IMR-90 (cell line): ENCODE results near the gene PCOLCE2. TPM values are rescaled to one million over a fixed set of nuclear protein-coding genes. Genes with fewer than 3 reads are reported as not detected.

ENCODE experiments used
- ATAC-seq: fragments of 200-7000 bp; cut with Tn5 transposase; 2 replicates; pipeline ENCODE4 v1.9.1; 2020; ENCODE audit warnings: low read depth, mild to moderate bottlenecking, moderate library complexity
- BruUV-seq: library from RNA; stranded (reverse); fragments of 400-500 nt; replicated peaks from 2 replicates; lab custom pipeline; 2021; lab: Mats Ljungman, UMichigan
- CTCF ChIA-PET: fragments of 300-600 bp; formaldehyde crosslinking; extraction: SDS; loops from one replicate; lab custom pipeline; 2021; ENCODE audit warnings: antibody characterized with exemption; lab: Yijun Ruan, JAX
- POLR2A ChIA-PET: fragments of 300-600 bp; sonication (Branson Sonifier 250); formaldehyde crosslinking; loops from one replicate; lab custom pipeline; 2022; ENCODE audit warnings: antibody characterized with exemption; ENCODE audit not compliant: unreplicated experiment; lab: Charles Lee
- DNase-seq: peaks from one replicate; pipeline ENCODE4 v3.0.0; 2013
- H2AFZ ChIP-seq: replicated peaks from 2 replicates; pipeline ENCODE3; 2013; ENCODE audit warnings: low read length, mild to moderate bottlenecking; ENCODE audit not compliant: poor library complexity
- H2AK5ac ChIP-seq: 2 replicates; pipeline ENCODE4 v1.6.1; 2013; ENCODE audit warnings: low read depth, low read length, inconsistent platforms
- H2AK9ac ChIP-seq: replicated peaks from 2 replicates; pipeline ENCODE3; 2013; ENCODE audit warnings: mild to moderate bottlenecking, low read depth, low read length, moderate library complexity; ENCODE audit not compliant: poor library complexity
- H2BK120ac ChIP-seq: 2 replicates; pipeline ENCODE4 v1.6.1; 2013; ENCODE audit warnings: low read depth, low read length, inconsistent platforms
- H2BK15ac ChIP-seq: 3 replicates; pipeline ENCODE4 v1.6.1; 2013; ENCODE audit warnings: low read depth, low read length, inconsistent platforms
- H2BK20ac ChIP-seq: 2 replicates; pipeline ENCODE4 v1.6.1; 2013; ENCODE audit warnings: low read depth, mild to moderate bottlenecking, inconsistent platforms, low read length, moderate library complexity
- H2BK5ac ChIP-seq: 2 replicates; pipeline ENCODE4 v1.6.1; 2013; ENCODE audit warnings: mild to moderate bottlenecking, low read depth, low read length, inconsistent platforms; ENCODE audit not compliant: poor library complexity, severe bottlenecking
- H3K14ac ChIP-seq: replicated peaks from 2 replicates; pipeline ENCODE4 v1.6.1; 2013; ENCODE audit warnings: low read depth, low read length, inconsistent platforms
- H3K18ac ChIP-seq: 2 replicates; pipeline ENCODE4 v1.6.1; 2013; ENCODE audit warnings: low read depth, low read length, control low read depth
- H3K23ac ChIP-seq: 2 replicates; pipeline ENCODE4 v1.6.1; 2013; ENCODE audit warnings: low read depth, low read length, inconsistent platforms
- H3K27ac ChIP-seq: 2 replicates; pipeline ENCODE4 v1.5.1; 2013; ENCODE audit warnings: mild to moderate bottlenecking, control low read depth, low read length; ENCODE audit not compliant: insufficient read depth
- H3K27me3 ChIP-seq: 2 replicates; pipeline ENCODE4 v1.6.1; 2013; ENCODE audit warnings: low read length; ENCODE audit not compliant: control insufficient read depth, insufficient read depth
- H3K36me3 ChIP-seq: 2 replicates; pipeline ENCODE4 v1.6.1; 2013; ENCODE audit warnings: low read length, mixed read lengths; ENCODE audit not compliant: control insufficient read depth, insufficient read depth
- H3K4ac ChIP-seq: 2 replicates; pipeline ENCODE4 v1.6.1; 2013; ENCODE audit warnings: low read depth, low read length, inconsistent platforms
- H3K4me1 ChIP-seq: 2 replicates; pipeline ENCODE4 v1.6.1; 2013; ENCODE audit warnings: low read length, mixed read lengths; ENCODE audit not compliant: control insufficient read depth, insufficient read depth
- H3K4me2 ChIP-seq: 2 replicates; pipeline ENCODE4 v1.6.1; 2013; ENCODE audit warnings: low read depth, mild to moderate bottlenecking, control low read depth, low read length, moderate library complexity
- H3K4me3 ChIP-seq: 2 replicates; pipeline ENCODE4 v1.5.1; 2013; ENCODE audit warnings: low read depth, mild to moderate bottlenecking, control low read depth, low read length, moderate library complexity; ENCODE audit not compliant: insufficient read depth
- H3K56ac ChIP-seq: 2 replicates; pipeline ENCODE4 v1.6.1; 2013; ENCODE audit warnings: low read length, inconsistent platforms; ENCODE audit not compliant: insufficient read depth; ENCODE audit errors: extremely low read depth
- H3K79me1 ChIP-seq, 2 experiments: 2 replicates each; pipeline ENCODE4 v1.6.1; 2013; ENCODE audit warnings: low read length in 2 of 2, inconsistent platforms in 1 of 2, low read depth in 1 of 2
- H3K9ac ChIP-seq: 2 replicates; pipeline ENCODE4 v1.6.1; 2013; ENCODE audit warnings: low read depth, low read length, control low read depth
- H3K9me1 ChIP-seq: 2 replicates; pipeline ENCODE4 v1.6.1; 2013; ENCODE audit warnings: low read length, inconsistent platforms; ENCODE audit not compliant: insufficient read depth
- H3K9me3 ChIP-seq: 2 replicates; pipeline ENCODE4 v1.6.1; 2013; ENCODE audit warnings: low read length; ENCODE audit not compliant: control insufficient read depth, insufficient read depth
- H4K20me1 ChIP-seq: 2 replicates; pipeline ENCODE4 v1.6.1; 2013; ENCODE audit warnings: low read length, inconsistent platforms; ENCODE audit not compliant: insufficient read depth
- H4K5ac ChIP-seq: 2 replicates; pipeline ENCODE4 v1.6.1; 2013; ENCODE audit warnings: mild to moderate bottlenecking, low read depth, low read length, control low read depth
- H4K8ac ChIP-seq, 2 experiments: 2 replicates each; pipeline ENCODE4 v1.6.1; 2013; ENCODE audit warnings: low read depth in 2 of 2, low read length in 2 of 2, control low read depth in 1 of 2, inconsistent platforms in 1 of 2
- H4K91ac ChIP-seq: 2 replicates; pipeline ENCODE4 v1.6.1; 2013; ENCODE audit warnings: low read depth, low read length, inconsistent platforms; ENCODE audit not compliant: insufficient read depth
- BHLHE40 ChIP-seq: fragments of 150-350 bp; IDR thresholded peaks from 2 replicates; pipeline ENCODE4 v1.6.1; 2016; ENCODE audit warnings: mild to moderate bottlenecking, low read depth, low read length
- CHD1 ChIP-seq: IDR thresholded peaks from 2 replicates; pipeline ENCODE4 v1.6.1; 2012; ENCODE audit warnings: low read depth, low read length, improper control_type of control experiment
- FOS ChIP-seq: fragments of 150-350 bp; IDR thresholded peaks from 2 replicates; pipeline ENCODE4 v1.6.1; 2016; ENCODE audit warnings: low read depth, low read length
- MAFK ChIP-seq: IDR thresholded peaks from 2 replicates; pipeline ENCODE4 v1.6.1; 2012; ENCODE audit warnings: low read depth, low read length, improper control_type of control experiment
- MAZ ChIP-seq: IDR thresholded peaks from 2 replicates; pipeline ENCODE4 v1.6.1; 2012; ENCODE audit warnings: low read depth, mild to moderate bottlenecking, low read length, improper control_type of control experiment, moderate library complexity, borderline replicate concordance
- NFE2L2 ChIP-seq: fragments of 150-350 bp; IDR thresholded peaks from 2 replicates; pipeline ENCODE4 v1.6.1; 2016; ENCODE audit warnings: low read depth, mild to moderate bottlenecking, low read length
- RAD21 ChIP-seq: IDR thresholded peaks from 2 replicates; pipeline ENCODE4 v1.6.1; 2012; ENCODE audit warnings: low read length, improper control_type of control experiment
- RCOR1 ChIP-seq: IDR thresholded peaks from 2 replicates; pipeline ENCODE4 v1.6.1; 2012; ENCODE audit warnings: mild to moderate bottlenecking, low read length, improper control_type of control experiment; ENCODE audit not compliant: insufficient replicate concordance
- WGBS, 2 experiments: methylation state at CpG; one replicate each; pipeline versions ENCODE4 v1.1.5 to v1.1.7; 2013; ENCODE audit warnings: missing lambda C conversion rate in 2 of 2; ENCODE audit not compliant: insufficient read length in 1 of 2; ENCODE audit errors: extremely low coverage in 2 of 2; 5-methylcytosine and 5-hydroxymethylcytosine counted together
- dilution Hi-C: fragments of 300-500 bp; cut with HindIII; formaldehyde crosslinking; loops from one replicate; pipeline ENCODE4 v1.14.3; 2018; ENCODE audit warnings: low sequenced_read_pairs; ENCODE audit not compliant: unreplicated experiment
- in situ Hi-C: fragments of 300-500 bp; cut with MboI; formaldehyde crosslinking; loops from 3 replicates; pipeline ENCODE4 v1.14.3; 2019; ENCODE audit warnings: low sequenced_read_pairs, inconsistent platforms, mixed read lengths
- intact Hi-C: fragments of 100-400 bp; cut with micrococcal nuclease; formaldehyde crosslinking; loops from 2 replicates; pipeline ENCODE4 v1.10.0; 2022
- polyA plus RNA-seq, 3 experiments: library from polyadenylated mRNA; depleted of rRNA; stranded (reverse); fragments of >200 nt; gene quantifications; 2 replicates each; pipeline ENCODE4 v1.2.3, GENCODE V29; 2012; ENCODE audit warnings: low replicate concordance in 1 of 3
- total RNA-seq: library from RNA; depleted of rRNA; stranded (reverse); fragments of >200 nt; gene quantifications from 2 replicates; pipeline ENCODE4 v1.2.3, GENCODE V29; 2012
- TF ChIP-seq, protein P1 (sequence below): fragments of 150-350 bp; IDR thresholded peaks from 2 replicates; pipeline ENCODE4 v1.6.1; 2016; ENCODE audit warnings: low read depth, mild to moderate bottlenecking, low read length, moderate library complexity, borderline replicate concordance

The PCOLCE2 gene
- total and polyA plus RNA-seq, 2 of the 4 experiments (the other 2 are of a cell fraction), result 0.50 to 0.54 TPM

GRCh38 chr3:142875583-142876207 lies 13.2 kb downstream of the PCOLCE2 start:
- Histone ChIP-seq H2AFZ (no peak overlapping the region), H3K56ac (no peak overlapping the region), H2AK9ac (no peak overlapping the region), H3K36me3 (no peaks in the 10 kb centered on the region), H3K9ac (no peak overlapping the region), H4K5ac (no peak overlapping the region), H3K9me1 (no peaks in the 10 kb centered on the region), H3K4me1 (no peaks in the 10 kb centered on the region), H2BK20ac (no peak overlapping the region), H3K9me3 (no peaks in the 10 kb centered on the region), H3K79me1 (no peaks in the 10 kb centered on the region), H3K4me3 (no peak overlapping the region), H2BK120ac (no peak overlapping the region), H3K18ac (no peak overlapping the region), H2AK5ac (no peak overlapping the region), H2BK15ac (no peak overlapping the region), H3K4ac (no peak overlapping the region), H3K4me2 (no peak overlapping the region), H4K20me1 (no peaks in the 10 kb centered on the region), H3K23ac (no peak overlapping the region), H2BK5ac (no peak overlapping the region), H3K27me3 (peaks cover 1% of the 10 kb centered on the region; the same call in 1 of the 2 replicates), H4K8ac (no peak overlapping the region), H3K27ac (no peak overlapping the region), H3K14ac (no peak overlapping the region), H4K91ac (no peak overlapping the region)
- CTCF ChIA-PET, result no interaction called here
- no peak for DNase-seq
- dilution Hi-C loops (no loop called here), intact Hi-C loops (no loop called here), in situ Hi-C loops (no loop called here)
- POLR2A ChIA-PET, result no interaction called here
- no peak for ATAC-seq
- TF ChIP-seq FOS, result no peak
- TF ChIP-seq, protein P1, sequence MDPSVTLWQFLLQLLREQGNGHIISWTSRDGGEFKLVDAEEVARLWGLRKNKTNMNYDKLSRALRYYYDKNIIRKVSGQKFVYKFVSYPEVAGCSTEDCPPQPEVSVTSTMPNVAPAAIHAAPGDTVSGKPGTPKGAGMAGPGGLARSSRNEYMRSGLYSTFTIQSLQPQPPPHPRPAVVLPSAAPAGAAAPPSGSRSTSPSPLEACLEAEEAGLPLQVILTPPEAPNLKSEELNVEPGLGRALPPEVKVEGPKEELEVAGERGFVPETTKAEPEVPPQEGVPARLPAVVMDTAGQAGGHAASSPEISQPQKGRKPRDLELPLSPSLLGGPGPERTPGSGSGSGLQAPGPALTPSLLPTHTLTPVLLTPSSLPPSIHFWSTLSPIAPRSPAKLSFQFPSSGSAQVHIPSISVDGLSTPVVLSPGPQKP, result no peak
- no peak for TF ChIP-seq MAFK
- no peak for TF ChIP-seq BHLHE40
- no peak for TF ChIP-seq MAZ
- no peak for TF ChIP-seq RCOR1
- TF ChIP-seq NFE2L2, result no peak
- no peak for TF ChIP-seq RAD21
- no peak for TF ChIP-seq CHD1
- no CpG with 5 or more reads among the region's 2 CpGs for WGBS, 2 experiments
- BruUV-seq, result no TSS peak
